GM21529 (cell line): ENCODE data around the gene ZNF57.
A peak's percentile ranks its signal among the peaks of the same experiment; 100 is the strongest.
"Not testable (repeated sequence)": the region's sequence is repeated elsewhere in the genome, so short reads cannot be mapped to it uniquely, and the experiment has no call there.

Experiments
- ATAC-seq: cut with Tn5 transposase; IDR thresholded peaks from one replicate; pipeline ENCODE4 v1.9.1; 2021; ENCODE audit not compliant: unreplicated experiment

The ZNF57 gene

DNA sequence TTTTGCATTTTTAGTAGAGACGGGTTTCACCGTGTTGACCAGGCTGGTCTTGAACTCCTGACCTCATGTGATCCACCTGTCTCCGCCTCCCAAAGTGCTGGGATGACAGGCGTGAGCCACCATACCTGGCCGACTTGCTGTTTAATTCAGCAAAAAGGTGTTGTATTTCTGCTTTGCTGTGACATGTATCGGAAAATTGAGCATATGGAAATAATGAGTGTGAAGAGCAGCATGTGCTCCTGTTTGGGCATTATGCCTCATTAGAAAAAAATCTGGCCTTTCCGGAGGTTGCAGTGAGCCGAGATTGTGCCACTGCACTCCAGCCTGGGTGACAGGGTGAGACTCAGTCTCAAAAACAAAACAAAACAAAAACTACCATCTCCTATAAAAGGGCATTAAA lies 10.2 kb upstream of the ZNF57 start:
- ATAC-seq: not testable (repeated sequence)

DNA sequence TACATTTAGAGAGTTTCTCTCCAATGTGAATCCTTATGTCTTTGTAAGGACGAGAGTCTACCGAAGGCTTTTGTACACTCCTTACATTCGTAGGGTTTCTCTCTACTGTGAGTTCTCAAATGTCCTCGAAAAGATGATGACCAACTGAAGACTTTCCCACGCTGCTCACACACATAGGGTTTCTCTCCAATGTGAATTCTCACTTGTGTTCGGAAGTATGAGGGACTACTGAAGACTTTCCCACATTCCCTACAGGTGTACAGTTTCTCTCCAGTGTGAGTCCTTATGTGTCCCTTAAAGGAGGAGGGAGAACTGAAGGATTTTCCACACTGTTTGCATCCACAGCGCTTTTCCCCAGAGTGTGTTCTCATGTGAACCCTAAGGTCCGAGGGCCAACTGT lies 4.0 kb upstream of the ZNF57 start:
- ATAC-seq: no peak

DNA sequence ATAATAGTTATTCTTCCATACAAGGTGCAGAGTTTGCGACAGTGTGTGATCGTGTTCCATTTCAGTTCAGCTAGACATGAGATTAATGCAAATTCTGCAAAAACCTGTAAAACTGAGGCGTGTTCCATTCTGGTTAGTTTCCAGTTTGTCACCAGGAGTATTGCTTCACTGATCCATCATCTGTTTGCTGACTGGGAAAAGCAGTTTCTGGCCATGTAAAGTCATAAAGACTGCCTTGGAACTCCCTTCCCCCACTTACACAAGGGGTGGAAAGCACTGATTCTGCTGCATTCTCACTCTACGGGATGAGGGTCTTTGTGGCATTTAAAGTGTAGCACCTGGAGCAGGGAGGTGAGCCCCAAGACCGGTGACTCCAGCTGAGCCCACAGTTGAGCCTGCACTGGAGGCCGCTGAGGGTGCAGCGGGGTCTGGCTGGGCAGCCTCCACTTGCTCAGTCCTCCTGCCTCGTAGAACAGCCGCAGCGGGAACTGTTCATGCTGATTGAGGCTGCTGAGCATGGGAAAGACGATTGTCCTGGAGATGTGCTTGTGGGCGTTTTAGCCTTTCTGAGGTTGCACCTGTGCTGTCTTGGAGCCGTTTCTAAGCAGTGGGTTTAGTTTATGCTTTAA lies 2.0 kb downstream of the ZNF57 start:
- no peak for ATAC-seq

DNA sequence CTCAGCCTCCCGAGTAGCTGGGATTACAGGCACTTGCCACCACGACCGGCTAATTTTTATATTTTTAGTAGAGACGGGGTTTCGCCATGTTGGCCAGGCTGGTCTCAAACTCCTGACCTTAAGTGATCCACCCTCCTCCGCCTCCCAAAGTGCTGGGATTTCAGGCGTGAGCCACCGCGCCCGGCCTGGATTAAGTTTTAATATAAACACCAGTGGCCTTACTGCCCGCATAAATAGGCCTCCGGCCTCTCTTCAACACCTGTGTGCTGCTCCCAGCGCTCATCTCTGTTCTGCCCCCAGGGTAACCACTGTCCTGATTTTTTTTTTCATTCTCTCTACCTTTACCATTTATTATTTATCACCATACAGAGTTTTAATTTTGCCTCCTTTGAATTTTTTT lies 2.6 kb downstream of the ZNF57 start:
- ATAC-seq: not testable (repeated sequence)

DNA sequence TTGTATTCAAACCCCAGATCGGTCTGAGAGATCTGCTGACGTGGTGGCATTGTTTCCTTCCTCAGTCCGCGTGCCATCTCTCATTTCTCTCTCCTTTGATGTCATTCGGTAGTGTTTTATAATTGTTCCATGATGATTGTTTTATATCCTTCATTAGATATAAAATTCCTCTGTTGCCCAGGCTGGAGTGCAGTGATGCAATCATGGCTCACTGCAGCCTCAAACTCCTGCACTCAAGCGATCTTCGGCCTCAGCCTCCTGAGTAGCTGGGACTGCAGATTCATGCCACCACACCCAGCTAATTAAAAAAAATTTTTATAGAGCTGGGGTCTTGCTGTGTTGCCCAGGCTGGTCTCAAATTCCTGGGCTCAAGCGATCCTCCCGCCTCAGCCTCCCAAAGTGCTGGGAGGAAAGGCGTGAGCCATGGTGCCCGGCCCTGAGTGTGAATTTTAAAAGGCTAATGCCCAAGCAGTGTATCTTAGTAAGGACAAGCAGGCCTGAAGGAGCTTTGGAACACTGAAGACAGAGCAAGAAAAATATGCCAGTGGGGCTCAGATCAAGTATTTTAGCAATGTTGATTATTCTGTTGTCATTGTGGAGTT lies 5.3 kb downstream of the ZNF57 start:
- ATAC-seq: no peak

DNA sequence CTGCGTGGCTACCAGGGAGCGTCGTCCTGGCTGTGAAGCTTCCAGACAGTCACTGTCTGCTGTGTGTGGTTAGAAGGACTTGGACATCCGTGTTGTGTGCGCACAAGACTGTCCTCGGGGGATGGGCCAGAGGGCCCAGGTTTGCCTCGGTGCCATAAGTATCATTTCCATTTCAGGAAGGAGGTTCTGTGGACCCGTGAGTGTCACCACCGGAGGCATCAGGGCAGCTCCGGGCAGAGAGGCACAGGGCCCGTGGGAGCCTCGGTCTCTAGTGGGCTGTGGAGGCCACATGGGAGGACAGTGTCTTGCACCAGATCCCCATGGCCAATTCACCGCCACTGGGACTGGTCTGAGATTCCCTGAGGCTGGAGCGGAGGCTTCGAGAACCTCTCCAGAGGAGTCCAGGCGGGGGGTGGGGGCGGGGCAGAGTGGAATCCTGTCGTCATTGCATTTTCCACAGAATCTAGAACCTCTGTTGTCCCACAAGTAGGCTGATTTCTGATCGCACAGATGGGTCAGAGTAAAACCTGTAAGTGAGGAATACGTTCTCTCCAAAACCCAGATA lies 6.0 kb downstream of the ZNF57 start:
- no peak for ATAC-seq

DNA sequence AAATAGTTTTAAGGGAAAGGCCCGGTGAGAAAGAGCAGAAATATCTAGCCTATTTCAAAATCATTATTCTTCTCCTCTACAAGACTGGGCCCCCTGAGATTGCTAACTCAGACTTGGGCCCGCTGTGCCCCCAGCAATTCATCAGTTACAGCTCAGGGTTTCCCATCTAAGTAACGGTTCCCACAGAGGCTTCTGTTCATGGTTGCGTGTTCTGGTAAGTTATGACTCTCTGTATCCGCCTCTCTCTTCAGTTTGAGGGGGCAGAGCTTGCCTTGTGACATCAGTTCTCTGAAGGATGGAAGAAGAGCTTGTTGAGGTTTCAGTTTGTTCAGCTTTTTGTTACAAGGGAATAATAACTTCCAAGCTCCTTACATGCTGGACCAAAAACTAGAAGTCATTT lies 11.6 kb downstream of the ZNF57 start:
- no peak for ATAC-seq

DNA sequence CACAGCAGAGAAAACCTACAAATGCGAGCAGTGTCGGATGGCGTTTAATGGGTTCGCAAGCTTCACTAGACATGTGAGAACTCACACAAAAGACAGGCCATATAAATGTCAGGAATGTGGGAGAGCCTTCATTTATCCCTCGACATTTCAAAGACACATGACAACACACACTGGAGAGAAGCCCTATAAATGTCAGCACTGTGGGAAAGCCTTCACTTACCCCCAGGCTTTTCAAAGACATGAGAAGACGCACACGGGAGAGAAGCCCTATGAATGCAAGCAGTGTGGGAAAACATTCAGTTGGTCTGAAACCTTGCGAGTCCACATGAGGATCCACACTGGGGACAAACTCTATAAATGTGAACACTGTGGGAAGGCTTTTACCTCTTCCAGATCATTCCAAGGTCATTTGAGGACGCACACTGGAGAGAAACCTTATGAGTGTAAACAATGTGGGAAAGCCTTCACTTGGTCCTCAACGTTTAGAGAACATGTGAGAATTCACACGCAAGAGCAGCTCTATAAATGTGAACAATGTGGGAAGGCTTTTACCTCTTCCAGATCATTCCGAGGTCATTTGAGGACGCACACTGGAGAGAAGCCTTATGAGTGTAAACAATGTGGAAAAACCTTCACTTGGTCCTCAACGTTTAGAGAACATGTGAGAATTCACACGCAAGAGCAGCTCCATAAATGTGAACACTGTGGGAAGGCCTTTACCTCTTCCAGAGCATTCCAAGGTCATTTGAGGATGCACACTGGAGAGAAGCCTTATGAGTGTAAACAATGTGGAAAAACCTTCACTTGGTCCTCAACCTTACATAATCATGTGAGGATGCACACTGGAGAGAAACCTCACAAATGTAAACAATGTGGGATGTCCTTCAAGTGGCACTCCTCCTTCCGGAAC lies 16.8 kb downstream of the ZNF57 start:
- no peak for ATAC-seq

DNA sequence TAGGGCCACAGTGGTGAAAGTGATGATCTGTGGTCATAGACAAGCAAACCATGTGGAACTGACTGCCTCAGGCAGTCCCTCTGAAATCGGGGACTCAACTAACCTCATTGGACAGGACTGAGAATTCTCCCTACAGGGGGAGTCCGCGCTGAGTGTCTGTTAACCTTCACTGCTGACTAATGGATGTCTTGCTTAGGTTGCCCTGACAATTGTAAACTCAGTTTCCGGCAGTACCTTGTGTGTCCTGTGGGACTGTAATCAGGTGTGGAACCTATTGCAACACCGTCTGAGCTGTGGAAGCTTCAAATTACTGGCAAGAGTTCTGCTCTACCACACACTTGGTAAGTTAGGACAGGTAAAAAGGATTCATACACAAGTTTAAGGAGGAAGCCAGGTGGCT lies 22.3 kb downstream of the ZNF57 start:
- ATAC-seq: no peak

DNA sequence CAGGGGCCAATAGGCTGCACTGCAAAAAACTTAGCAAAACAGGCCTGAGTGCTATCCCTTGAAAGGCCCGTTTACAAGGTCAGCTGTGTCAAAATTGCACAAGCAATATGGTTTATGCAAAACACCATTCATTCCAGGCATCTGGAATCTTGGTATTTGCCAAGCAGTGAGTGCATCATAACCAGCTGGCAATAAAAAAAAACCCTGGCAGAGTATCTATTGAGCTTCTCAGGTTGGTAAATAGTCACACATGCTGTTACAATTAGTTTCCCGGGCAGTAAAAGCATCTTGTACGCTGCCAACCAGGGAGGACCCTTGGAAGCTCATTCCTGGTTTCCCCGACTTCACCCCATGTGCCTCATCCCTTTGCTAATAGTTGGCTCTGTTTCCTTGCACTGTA lies 22.8 kb downstream of the ZNF57 start:
- ATAC-seq: no peak

DNA sequence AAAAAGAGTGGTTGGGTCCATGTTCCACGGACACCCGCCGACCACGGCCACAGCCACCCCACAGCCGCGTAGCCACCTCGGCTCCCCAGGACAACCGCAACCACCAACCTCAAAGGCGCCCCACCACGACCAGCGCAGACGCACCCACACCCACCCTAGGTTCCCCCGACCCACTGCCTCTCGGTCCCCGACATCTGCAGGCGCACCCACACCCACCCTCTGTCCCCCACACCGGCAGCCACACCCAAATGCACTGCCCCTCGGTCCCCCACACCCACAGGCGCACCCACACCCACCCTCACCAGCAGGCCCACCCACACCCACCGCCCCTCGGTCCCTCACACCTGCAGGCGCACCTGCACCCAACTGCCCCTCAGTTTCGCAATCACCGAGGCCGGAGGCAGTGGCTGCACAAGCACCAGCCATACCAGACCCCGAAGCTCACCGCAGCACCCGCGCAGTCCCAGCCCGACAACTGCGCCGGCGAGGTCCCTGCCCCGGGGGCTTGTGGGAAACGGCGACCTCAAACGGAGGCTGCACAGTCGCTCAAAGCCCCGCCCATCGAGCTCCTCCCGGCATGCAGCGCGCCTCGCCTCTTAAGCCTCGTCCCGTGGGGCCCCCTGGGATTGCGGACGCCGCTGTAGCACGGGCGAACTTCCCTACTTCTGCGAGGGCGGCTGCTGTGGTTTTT lies 25.8 kb downstream of the ZNF57 start:
- no peak for ATAC-seq

DNA sequence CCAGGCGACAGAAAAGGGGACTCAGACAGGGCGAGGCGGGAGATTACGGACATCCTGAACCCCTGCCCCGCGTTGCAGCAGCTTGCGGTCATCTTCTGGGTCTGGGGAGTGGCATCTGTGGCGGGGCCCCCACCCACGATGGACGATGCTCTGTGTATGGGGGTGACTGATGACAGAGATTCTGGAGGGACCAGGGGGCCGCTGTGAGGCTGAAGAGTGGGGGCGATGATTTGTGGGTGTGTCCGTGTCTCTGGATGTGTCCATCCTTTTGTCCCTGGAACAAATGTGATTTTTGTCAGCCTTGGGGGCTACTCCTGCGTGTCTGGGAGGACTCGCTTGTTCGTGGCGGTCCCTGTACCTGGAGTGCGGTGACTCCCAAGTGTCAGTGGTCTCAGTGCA lies 26.3 kb downstream of the ZNF57 start:
- no peak for ATAC-seq

DNA sequence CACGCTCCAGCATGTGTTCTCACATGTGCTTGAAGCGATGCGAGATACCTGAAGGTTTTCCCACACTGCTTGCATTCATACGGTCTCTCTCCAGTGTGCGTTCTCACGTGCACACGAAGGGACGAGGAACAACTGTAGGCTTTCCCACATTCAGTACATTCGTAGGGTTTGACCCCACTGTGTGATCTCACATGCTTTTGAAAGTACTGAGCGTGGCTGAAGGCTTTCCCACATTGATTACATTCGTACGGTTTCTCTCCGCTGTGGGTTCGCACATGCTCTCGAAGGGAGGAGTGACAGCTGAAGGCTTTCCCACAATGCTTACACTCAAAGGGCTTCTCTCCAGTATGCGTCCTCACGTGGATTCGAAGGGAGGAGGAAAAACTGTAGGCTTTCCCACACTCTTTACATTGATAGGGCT lies 32.8 kb downstream of the ZNF57 start:
- no peak for ATAC-seq

DNA sequence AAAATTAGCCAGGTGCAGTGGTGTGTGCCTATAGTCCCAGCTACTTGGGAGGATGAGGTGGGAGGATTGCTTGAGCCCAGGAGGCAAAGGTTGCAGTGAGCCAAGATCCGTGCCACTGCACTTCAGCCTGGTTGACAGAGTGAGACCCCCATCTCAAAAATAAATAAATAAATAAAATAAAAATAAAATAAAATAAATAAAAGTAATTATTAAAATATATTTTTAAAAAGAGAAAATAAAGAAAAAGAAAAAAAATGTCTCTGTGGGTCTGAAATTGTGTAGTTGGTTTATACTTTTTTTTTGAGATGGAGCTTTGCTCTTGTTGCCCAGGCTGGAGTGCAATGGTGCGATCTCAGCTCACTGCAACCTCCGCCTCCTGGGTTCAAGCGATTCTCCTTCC lies 35.1 kb downstream of the ZNF57 start:
- not testable (repeated sequence) for ATAC-seq

DNA sequence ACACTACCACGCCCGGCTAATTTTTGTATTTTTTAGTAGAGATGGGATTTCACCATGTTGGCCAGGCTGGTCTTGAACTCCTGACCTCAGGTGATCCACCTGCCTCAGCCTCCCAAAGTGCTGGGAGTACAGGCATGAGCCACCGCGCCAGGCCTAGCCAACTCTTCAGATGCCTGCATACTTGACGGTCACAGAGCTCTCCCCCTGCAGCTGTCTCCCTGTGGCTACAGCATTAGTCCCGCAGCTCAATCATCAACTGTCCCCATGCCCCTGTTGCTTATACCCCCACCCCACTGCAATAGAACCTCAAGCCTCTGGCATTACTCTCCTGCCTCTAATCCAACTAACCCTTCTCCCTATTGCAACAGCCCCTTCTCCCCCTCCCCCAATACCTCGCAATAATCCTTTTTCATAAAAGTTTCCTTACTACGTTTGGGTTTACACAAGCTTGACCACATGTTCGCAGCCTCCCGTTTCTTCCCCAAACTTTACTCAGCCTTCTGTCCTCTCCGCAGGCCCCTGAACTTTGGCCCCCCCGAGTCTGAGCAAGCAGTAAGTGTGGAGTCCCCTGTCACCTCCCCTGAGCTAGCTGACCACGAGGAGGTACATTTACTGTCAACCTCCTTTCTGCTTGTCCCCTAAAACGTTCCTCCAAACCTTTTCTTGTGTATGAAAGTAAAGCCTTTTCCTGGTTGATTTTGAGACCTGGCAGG lies 42.4 kb downstream of the ZNF57 start:
- no peak for ATAC-seq

DNA sequence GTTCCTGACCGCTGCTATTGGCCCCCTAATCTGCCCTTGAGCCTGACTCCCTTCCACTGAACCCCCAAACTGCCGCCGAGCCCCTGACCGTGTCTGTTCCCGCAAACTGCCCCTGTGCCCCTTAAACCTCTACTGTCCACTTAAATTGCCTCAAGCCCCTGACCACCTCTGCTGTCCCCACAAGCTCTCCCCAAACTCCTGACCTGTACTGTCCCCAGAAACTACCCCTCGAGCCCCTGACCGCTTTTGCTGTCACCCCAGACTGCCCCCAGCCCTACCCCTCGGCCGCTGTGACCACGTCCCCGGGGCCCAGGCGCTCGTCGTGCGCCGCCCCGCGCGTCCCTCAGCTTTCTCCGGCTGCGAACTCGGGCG lies 43.7 kb downstream of the ZNF57 start:
- ATAC-seq: peak; percentile 7

DNA sequence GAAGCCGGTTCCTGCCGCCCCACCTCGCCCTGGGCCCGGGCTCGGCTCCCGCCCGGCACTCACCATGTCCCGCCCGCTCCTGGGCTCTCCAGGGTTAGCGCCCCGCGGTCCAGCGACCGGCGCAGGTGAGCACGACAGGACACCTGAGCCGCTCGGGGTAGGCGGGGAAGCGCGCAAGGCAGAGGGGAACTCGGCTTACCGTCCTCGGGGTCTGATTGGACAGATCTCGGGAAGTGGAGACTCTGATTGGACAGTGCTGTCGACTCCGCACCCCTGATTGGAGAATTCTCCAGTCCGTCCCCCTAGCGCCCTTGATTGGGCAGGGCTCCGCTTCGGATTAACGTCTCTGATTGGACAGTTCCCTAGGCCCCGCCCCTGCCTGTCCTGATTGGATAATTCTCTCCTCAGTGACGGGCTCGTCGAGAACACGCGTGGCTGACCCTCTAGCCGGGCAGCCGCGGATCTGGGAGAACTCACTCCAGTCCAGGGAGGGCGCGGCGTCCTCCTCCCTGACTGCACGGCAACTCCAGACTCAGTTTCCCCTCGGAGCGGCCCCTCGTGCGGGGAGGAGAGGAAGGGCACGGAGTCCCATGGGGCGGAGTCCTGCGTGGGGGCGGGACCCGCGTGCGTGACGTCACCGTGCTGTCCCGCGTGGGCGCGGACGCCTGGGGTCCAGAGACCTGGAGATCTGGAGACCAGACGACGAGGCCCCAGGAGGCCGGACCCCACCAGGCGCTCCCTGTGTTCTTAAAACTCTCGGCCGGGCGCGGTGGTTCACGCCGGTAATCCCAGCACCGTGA lies 44.2 kb downstream of the ZNF57 start, which contains the start of gene ZNF77:
ZNF77 (minus strand) TSS at position 197 of the 800 bp plus-strand sequence; CDS start at position 66, 131 bp downstream.
- peak; percentile 92 for ATAC-seq

DNA sequence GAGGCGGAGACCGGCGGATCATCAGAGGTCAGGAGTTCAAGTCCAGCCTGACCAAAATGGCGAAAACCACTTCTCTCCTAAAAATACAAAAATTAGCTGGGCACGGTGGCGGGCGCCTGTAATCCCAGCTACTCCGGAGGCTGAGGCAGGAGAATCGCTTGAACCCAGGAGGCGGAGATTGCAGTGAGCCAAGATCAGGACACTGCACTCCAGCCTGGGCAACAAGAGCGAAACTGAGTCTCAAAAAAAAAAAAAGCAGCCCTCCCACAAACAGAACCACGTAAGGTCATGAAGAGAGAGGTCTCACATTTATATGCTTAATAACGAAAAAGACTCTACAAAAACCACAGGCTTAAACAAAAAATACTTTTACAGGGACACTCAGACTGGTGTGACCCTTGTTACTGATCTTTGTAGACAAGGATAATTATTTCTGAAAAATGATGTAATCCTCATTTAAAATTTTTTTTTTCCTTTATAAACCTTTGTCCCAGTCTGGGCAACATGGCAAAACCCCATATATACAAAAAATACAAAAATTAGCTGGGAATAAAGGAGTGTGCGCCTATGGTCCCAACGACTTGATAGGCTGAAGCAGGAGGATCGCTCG lies 45.0 kb downstream of the ZNF57 start:
- ATAC-seq: no peak

DNA sequence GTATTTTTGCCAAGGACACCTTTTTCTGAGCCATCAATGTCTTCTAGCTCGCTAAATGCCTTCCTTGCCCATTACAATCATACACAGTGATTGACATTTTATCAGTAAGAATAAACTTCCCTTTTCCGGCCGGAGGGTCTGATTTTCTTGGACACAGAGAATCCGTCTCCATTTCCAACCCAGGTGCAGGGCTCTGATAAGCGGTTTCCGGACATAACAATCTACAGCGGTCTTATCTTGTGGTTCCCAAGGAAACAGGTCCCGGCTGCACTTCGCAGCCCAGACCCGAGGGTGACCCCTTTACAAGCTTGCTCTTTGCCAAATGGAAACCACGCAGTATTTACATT lies 49.2 kb downstream of the ZNF57 start:
- ATAC-seq: no peak
